HEK293T (cell line): ENCODE results near the gene TYSND1.

Experiments
- BHLHE40 ChIP-seq: fragments of 450-650 bp; IDR thresholded peaks from 2 replicates; pipeline ENCODE4 v1.6.1; 2016; ENCODE audit warnings: mild to moderate bottlenecking, moderate library complexity, borderline replicate concordance
- ELF4 ChIP-seq: fragments of 450-650 bp; IDR thresholded peaks from 2 replicates; pipeline ENCODE4 v1.6.1; 2017; ENCODE audit warnings: antibody characterized with exemption
- FOXA1 ChIP-seq: fragments of 450-650 bp; IDR thresholded peaks from 2 replicates; pipeline ENCODE4 v1.6.1; 2016; ENCODE audit warnings: mild to moderate bottlenecking
- FOXM1 ChIP-seq: fragments of 450-650 bp; IDR thresholded peaks from 2 replicates; pipeline ENCODE4 v1.6.1; 2017; ENCODE audit warnings: mild to moderate bottlenecking, borderline replicate concordance
- L3MBTL2 ChIP-seq: fragments of 450-650 bp; conservative IDR thresholded peaks from 2 replicates; pipeline ENCODE4 v1.6.1; 2016; ENCODE audit warnings: mild to moderate bottlenecking
- SP1 ChIP-seq: fragments of 450-650 bp; IDR thresholded peaks from 2 replicates; pipeline ENCODE4 v1.6.1; 2017
- SUZ12 ChIP-seq: fragments of 450-650 bp; IDR thresholded peaks from 2 replicates; pipeline ENCODE4 v1.6.1; 2016; ENCODE audit warnings: mild to moderate bottlenecking
- TF ChIP-seq, protein P1 (sequence below): fragments of 450-650 bp; IDR thresholded peaks from 2 replicates; pipeline ENCODE4 v1.6.1; 2016

DNA sequence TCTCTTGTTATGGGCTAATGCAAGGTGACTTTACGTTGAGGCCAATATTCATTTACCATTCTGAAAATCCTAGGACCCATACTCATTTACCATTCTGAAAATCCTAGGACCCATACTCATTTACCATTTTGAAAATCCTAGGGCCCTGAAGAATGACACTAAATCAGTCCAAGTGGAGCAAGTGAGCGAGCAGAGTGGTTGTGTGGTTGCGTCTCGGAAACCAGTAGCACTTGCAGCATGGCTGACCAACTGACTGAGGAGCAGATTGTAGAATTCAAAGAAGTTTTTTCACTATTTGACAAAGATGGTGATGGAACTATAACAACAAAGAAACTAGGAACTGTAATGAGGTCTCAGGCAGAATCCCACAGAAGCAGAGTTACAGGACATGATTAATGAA lies 16.9 kb upstream of the TYSND1 start:
- TF ChIP-seq SUZ12 (no peak), FOXA1 (no peak), SP1 (no peak), BHLHE40 (no peak), ELF4 (no peak), FOXM1 (no peak), L3MBTL2 (no peak)
- TF ChIP-seq, protein P1, sequence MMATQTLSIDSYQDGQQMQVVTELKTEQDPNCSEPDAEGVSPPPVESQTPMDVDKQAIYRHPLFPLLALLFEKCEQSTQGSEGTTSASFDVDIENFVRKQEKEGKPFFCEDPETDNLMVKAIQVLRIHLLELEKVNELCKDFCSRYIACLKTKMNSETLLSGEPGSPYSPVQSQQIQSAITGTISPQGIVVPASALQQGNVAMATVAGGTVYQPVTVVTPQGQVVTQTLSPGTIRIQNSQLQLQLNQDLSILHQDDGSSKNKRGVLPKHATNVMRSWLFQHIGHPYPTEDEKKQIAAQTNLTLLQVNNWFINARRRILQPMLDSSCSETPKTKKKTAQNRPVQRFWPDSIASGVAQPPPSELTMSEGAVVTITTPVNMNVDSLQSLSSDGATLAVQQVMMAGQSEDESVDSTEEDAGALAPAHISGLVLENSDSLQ, result no peak
